Measurements from ENCODE around the gene LIPC. TPM values are rescaled to one million over a fixed set of nuclear protein-coding genes. Genes with fewer than 3 reads are reported as not detected.

Gene LIPC
- total and polyA plus RNA-seq, 8 donors: 0.23 to 7.5 (median 0.76) TPM; not detected in 4

DNA sequence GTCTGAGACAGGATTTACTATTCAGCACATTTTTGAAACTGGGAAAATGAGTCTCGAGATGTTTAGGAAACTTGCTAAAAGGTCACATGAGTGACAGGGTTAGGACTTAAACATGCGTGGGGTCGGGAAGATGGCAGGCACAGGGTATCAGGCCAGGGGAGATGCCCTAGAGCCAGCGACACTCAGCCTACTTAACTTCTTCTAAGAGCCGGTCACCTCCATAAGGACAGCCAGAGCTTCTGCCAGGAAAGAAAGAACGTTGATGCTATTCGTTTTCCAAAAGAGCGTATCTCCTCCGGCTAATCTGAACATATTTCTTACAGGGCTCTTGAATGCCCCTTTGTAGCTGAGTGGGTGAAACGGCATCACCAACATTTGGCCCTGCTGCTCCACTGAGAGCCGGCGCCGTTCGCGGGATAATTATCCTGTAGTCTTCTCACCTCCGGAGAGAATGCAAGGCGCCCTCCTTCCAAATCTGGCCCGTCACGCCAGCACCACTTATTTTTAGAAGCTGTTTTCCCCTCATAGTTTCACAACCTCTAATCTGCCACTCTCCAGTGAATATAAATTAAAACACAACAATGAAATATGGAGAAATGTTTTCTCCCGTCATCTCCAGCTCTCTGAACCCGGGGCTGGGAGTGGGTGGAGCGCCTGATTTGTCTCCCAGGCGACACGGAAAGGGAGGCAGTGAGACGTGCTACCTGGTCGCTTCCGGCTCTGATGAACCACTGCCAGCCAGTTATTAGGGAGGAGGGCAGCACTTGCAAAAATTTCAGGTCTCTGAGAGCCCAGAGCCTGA, 58.5 kb downstream of the LIPC start:
- WGBS, 5 donors: 88 to 94% (median 91%) methylated on average over 27 of the region's 27 CpGs
- Histone ChIP-seq H3K27ac (no peak overlapping the region), H3K4me3 (no peak overlapping the region), H3K4me1 (no peaks in the 10 kb centered on the region), H3K9me3 (peaks cover 4 to 12% (median 9%) of the 10 kb centered on the region in 4 donors), H3K36me3 (no peaks in the 10 kb centered on the region), H3K27me3 (no peaks in the 10 kb centered on the region)
- TF ChIP-seq EP300 (IDR thresholded peaks at IDR 0.05) (no peak), POLR2A (IDR thresholded peaks at IDR 0.05) (no peak), POLR2AphosphoS5 (IDR thresholded peaks at IDR 0.05) (no peak)
- TF ChIP-seq, protein P1, sequence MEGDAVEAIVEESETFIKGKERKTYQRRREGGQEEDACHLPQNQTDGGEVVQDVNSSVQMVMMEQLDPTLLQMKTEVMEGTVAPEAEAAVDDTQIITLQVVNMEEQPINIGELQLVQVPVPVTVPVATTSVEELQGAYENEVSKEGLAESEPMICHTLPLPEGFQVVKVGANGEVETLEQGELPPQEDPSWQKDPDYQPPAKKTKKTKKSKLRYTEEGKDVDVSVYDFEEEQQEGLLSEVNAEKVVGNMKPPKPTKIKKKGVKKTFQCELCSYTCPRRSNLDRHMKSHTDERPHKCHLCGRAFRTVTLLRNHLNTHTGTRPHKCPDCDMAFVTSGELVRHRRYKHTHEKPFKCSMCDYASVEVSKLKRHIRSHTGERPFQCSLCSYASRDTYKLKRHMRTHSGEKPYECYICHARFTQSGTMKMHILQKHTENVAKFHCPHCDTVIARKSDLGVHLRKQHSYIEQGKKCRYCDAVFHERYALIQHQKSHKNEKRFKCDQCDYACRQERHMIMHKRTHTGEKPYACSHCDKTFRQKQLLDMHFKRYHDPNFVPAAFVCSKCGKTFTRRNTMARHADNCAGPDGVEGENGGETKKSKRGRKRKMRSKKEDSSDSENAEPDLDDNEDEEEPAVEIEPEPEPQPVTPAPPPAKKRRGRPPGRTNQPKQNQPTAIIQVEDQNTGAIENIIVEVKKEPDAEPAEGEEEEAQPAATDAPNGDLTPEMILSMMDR (IDR thresholded peaks at IDR 0.05): no peak
- no peak for DNase-seq
- intact Hi-C loops (cut with DNase I; ENCODE audit: low total_unique reads): no loop called here

DNA sequence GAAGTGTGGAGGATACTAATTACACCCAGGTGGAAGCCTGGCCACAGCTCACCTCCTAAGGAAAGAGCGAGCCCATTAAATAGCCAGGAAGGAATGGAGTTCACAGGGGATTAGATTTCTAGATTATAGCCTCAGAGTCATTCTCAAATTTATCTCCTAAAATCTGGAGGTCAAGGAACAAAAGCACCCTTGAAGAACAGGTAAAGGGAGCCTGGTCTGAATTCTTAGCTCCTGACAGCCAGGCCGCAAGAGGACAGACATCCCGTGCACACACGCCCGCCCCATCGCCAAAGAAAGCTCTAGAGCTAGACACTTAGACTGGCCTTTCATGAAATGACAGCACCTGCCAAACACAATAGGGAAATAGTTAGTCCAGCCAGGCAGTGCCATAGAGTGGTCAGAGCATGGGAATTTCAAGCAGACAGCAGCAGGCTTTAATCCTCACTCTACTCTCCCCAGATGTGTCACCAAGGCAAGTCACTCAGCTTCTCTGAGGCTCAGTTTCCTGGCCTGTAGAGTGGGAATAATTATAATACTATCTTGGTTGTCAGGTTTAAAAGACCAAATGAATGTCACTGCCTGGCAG, 59.2 kb downstream of the LIPC start:
- Histone ChIP-seq H3K27ac (no peak overlapping the region), H3K9me3 (peaks cover 4 to 12% (median 9%) of the 10 kb centered on the region in 4 donors), H3K36me3 (no peaks in the 10 kb centered on the region), H3K27me3 (no peaks in the 10 kb centered on the region), H3K4me1 (peaks cover 0 to 4% (median 0%) of the 10 kb centered on the region in 4 donors), H3K4me3 (no peak overlapping the region)
- TF ChIP-seq EP300 (IDR thresholded peaks at IDR 0.05) (no peak), POLR2AphosphoS5 (IDR thresholded peaks at IDR 0.05) (no peak), POLR2A (IDR thresholded peaks at IDR 0.05) (no peak)
- 92 to 100% (median 95%) methylated on average over 6 of the region's 6 CpGs for WGBS, 5 donors
- DNase-seq: no peak
- intact Hi-C loops (cut with DNase I; ENCODE audit: low total_unique reads): no loop called here

DNA sequence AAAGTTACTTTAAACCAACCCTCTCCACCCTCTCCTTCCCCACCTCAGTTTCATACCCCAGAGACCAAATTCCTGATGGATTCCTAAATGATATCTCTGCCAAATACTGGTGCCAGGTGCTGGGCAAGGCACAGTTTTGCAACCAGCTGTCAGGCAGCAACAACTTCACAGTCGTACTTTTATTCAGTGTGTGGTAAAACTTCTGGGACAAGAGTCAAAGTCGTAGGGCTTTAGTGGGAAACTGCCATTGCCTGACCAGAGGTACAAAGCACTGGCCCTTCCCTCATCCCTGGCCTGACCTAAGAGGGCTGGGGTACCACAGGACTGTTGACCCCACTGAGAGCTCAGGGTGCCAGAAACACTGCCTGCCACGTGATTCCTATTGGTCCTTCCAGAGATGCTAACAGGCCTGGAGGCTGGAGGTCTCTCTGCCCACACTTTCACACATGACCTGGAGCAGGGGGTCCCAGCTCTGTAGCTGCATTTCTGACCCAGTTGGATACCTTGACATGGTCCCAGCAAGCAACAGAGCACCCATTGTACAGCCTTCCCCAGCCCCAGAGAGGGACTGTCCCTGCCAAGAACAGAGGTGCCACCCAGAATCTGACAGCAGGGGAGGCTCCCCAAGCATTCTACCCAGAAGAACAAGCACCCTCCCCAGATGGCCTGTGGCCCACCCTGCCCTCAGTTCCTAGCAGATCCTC, 59.9 kb downstream of the LIPC start:
- Histone ChIP-seq H3K27me3 (no peaks in the 10 kb centered on the region), H3K4me3 (no peak overlapping the region), H3K4me1 (peaks cover 0 to 4% (median 0%) of the 10 kb centered on the region in 4 donors), H3K36me3 (no peaks in the 10 kb centered on the region), H3K27ac (no peak overlapping the region), H3K9me3 (peaks cover 4 to 12% (median 9%) of the 10 kb centered on the region in 4 donors)
- no peak for DNase-seq
- TF ChIP-seq, protein P1 (IDR thresholded peaks at IDR 0.05): no peak
- TF ChIP-seq POLR2A (IDR thresholded peaks at IDR 0.05): no peak
- TF ChIP-seq EP300 (IDR thresholded peaks at IDR 0.05): no peak
- TF ChIP-seq POLR2AphosphoS5 (IDR thresholded peaks at IDR 0.05): no peak
- intact Hi-C loops (cut with DNase I; ENCODE audit: low total_unique reads): no loop called here
- 73 to 84% (median 78%) methylated on average over 3 of the region's 3 CpGs for whole genome bisulfite sequencing, 5 donors

DNA sequence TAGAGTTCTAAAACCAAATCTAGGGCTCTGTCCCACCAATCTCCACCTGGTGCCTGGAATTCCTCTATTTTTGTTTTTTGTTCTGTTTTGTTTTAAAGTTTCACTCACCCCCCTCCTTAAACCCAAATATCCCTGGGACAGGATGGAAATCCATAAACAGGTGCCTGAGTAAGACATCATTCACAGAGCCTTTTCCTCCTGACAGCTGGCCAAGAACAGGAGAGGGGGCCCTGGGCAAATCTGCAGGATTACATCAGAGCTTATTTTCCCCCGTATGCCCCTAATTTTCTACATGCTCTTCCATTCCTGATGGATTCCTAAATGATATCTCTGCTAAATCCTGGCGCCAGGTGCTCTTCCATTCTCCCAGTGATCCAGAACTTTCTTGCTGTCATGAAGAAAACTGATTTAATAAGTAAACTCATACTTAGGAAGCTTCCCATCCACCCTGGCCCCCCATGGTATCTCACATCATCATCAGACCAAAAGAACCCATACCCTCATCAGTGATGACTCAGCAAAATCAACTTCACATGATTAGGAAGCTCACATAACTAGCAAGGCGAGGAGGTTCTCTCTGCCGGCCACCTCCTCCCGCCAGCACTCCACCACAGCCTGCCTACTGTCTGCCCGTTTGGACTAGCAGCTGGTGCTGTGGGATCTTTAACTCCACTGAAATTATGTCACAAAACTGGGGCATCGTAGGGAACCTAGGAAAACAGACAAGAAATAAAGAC, 61.0 kb downstream of the LIPC start:
- H3K4me3 ChIP-seq: no peak overlapping the region
- H3K9me3 ChIP-seq: peaks cover 4 to 12% (median 9%) of the 10 kb centered on the region in 4 donors
- no peaks in the 10 kb centered on the region for H3K27me3 ChIP-seq
- intact Hi-C loops (cut with DNase I; ENCODE audit: low total_unique reads): no loop called here
- no peaks in the 10 kb centered on the region for H3K36me3 ChIP-seq
- DNase-seq: no peak
- TF ChIP-seq, protein P1 (IDR thresholded peaks at IDR 0.05): no peak
- TF ChIP-seq POLR2A (IDR thresholded peaks at IDR 0.05): no peak
- TF ChIP-seq EP300 (IDR thresholded peaks at IDR 0.05): no peak
- no peak for TF ChIP-seq POLR2AphosphoS5 (IDR thresholded peaks at IDR 0.05)
- WGBS, 5 donors: 74 to 85% (median 80%) methylated on average over 7 of the region's 7 CpGs
- peaks cover 0 to 4% (median 0%) of the 10 kb centered on the region in 4 donors for H3K4me1 ChIP-seq
- H3K27ac ChIP-seq: no peak overlapping the region

All from stomach (tissue), 9 donors.